Retinal pigment epithelial cell (primary cell): ENCODE results near the gene ZNF423.

Experiments used
- DNase-seq: peaks from one replicate; pipeline ENCODE4 v3.0.0-alpha.2; 2010; ENCODE audit warnings: low read depth
- H3K4me3 ChIP-seq: 2 replicates; pipeline ENCODE4 v1.5.1; 2011; ENCODE audit warnings: mild to moderate bottlenecking, low read length, control low read depth, moderate library complexity
- TF ChIP-seq, protein P1 (sequence below): conservative IDR thresholded peaks from 2 replicates; pipeline ENCODE4 v1.5.1; 2011; ENCODE audit warnings: low read depth, low read length, control low read depth, inconsistent platforms

The ZNF423 gene

DNA sequence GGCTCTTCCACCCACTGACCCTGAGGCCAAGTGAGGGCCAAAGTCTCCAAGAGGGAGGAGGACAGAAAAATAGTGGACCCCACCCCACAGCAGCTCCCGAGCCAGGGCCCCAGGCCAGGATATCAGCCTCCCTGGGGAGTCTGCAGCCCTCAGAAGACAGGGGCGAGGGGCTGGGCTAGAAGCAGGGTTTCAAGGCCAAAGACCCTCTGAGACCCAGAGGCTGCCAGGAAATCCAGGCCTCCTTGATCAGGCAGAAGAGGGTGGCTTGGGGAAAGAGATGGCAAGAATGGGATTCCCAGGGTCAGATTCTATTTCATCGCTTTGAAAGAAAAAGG is 156.1 kb downstream of the ZNF423 start:
- H3K4me3 ChIP-seq, result no peak overlapping the region
- TF ChIP-seq, protein P1, sequence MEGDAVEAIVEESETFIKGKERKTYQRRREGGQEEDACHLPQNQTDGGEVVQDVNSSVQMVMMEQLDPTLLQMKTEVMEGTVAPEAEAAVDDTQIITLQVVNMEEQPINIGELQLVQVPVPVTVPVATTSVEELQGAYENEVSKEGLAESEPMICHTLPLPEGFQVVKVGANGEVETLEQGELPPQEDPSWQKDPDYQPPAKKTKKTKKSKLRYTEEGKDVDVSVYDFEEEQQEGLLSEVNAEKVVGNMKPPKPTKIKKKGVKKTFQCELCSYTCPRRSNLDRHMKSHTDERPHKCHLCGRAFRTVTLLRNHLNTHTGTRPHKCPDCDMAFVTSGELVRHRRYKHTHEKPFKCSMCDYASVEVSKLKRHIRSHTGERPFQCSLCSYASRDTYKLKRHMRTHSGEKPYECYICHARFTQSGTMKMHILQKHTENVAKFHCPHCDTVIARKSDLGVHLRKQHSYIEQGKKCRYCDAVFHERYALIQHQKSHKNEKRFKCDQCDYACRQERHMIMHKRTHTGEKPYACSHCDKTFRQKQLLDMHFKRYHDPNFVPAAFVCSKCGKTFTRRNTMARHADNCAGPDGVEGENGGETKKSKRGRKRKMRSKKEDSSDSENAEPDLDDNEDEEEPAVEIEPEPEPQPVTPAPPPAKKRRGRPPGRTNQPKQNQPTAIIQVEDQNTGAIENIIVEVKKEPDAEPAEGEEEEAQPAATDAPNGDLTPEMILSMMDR, result no peak
- DNase-seq, result no peak

DNA sequence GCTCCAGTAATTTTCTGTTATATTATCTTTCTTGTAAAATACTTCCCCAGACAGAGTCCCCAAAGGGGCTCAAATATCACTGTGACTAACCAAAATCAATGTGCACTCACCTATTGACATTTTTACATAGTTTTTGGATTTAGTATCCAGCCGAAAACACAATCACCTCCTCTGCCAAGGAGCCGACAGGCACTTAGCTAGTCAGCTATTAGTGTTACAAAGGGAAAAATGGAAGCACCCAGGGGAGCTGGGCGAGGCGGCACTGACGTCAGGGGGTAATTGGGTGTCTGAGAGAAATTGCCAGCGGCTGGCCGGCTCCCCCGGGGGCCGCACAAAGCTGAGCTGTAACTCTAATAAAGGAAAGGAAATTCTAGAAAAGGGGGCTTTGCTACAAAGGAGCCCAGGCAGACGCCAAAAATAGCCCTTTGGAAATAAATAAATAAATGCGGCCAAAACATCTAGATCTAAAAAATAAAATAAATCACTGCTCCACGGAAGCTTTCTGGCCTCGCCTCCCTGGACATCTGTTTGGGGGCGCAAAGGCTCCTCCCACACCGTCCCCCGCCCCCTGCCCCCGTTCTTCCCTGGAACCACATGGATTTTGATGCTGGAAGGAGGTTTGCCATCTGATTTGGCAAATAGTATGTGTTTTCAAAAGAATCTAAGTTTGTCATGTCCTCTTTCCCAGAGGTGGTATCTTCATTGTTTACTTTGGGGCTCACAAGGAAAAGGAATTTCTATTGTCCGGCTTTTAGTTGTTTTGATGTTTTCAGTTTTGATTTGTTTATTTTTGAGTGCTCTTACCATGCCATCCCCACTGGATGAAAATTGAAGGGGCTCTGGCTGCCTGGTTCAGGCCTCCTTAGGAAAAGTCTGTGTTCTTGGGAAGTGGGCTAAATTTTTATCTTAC is 156.7 kb downstream of the ZNF423 start:
- TF ChIP-seq, protein P1, result no peak
- DNase-seq, result no peak
- no peak overlapping the region for H3K4me3 ChIP-seq

DNA sequence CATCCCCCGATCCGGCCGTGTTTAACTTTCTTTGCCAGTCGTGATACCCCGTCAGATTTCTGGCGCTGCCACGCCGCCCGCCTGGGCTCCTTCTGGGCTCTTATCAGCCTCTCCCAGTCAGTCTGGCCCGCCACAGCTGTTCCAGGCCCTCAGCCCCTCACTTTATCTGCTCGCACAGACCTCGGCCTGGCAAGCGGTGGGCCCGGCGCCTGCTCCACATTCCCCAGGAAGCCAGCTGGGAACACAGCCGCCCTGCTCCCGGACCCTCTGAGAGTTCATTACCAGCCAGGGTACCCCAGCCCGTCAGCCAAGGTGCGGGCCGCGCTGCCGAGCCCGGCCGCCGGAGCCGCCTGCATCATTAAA is 157.5 kb downstream of the ZNF423 start:
- TF ChIP-seq, protein P1, result no peak
- no peak overlapping the region for H3K4me3 ChIP-seq
- no peak for DNase-seq

DNA sequence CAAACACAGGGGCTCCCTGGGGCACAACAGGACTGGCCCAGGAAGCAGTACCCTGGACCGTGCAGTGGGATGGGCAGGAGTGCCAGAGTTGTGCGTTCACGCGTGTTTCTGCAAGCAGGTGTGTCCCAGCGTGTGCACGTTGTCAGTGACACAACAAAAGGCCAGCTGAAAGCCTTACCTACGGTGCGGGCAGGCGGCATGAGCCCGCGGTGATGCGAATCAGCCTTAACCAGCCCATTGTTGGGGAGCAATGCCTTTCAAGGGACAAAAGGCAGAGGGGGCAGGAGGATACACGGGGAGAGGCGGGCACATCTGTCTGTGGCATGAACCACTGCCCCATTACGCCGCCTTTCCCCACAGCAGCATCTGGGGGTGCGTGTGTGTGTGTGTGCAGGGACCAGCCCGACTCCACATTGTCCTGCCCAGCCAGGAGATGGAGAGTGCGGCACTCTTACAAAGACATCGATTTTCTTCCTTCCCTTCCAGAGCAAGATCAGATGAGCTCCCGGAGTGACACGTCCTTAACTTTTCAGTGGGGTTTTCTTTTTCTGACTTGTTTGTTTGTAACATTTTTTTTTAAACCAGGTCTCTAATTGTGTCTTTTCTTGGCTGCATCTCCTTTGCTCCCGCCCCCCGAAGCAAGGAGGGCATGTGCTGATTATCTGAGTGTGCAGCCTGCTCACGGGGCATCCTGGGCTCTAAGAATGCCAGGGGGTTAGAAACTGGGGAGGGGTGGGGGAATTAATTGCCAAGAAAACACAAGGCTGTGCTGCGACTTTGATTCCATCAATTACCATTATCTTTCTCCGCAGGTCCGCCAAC is 158.1 kb downstream of the ZNF423 start:
- H3K4me3 ChIP-seq, result no peak overlapping the region
- TF ChIP-seq, protein P1, result no peak
- DNase-seq, result no peak

DNA sequence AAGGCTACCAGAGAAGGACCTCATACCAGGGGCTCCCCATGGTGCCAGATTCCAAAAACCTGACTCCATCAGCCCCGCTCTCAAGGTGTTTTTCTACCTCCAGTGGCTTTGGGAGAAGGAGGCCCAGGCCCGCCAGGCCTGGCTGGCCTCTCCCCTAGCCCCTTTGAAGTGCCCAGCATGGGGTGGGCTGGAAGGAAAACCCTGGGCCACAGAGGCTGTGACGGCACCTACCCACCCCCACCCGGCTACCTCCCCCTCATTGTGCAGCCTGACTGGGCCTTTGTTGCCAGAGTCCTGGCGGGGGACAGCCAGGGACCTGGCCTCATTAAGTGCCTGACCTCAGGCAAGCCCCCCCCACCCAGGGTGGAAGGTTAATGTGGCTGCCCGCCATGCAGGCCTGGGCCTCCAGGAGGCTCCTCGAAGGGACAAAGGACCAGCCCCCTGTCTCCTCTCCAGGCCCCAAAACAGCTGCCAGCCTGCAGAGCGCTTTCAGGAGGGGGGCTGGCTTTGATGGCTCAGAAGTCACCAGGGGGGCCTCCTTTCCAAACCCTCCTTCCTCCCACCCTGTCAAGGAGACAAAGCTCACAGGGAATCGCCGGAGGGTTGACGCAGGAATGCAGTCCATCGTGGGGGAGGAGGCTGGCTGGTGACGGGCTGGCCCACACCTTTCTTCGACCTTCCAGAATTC is 159.4 kb downstream of the ZNF423 start:
- TF ChIP-seq, protein P1, result no peak
- H3K4me3 ChIP-seq, result no peak overlapping the region
- DNase-seq, result no peak

DNA sequence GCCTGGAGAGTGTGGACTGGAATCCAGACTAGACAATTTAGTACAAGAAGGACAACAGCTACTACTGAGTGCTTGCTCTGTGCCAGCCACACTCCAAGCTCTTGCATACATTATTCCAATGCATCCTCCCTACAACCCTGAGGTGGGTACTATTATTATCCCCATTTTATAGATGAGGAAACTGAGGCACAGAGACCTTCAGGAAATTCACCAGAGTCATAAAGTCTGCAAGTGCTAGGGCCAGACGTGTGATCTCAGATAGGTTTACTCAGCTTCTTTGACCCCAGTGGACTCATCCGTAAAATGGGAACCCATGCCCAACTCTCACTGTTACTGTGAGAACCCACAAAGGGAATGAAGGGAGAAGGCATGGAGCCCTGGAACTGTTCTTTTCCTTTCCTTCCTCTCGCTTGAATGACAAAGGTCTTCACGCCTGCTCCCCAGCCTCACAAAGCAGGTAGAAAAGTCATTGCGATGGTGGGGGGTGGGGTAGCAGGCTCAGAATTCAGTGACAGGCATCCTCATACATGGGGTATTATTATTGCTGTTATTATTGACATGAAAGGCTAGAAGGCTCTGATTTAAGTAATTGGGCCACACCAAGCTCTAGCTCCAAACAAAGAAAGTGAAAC is 160.0 kb downstream of the ZNF423 start:
- TF ChIP-seq, protein P1, result no peak
- no peak overlapping the region for H3K4me3 ChIP-seq
- no peak for DNase-seq
